ENCODE data around the gene NINL.
"Not testable (repeated sequence)": the region's sequence is repeated elsewhere in the genome, so short reads cannot be mapped to it uniquely, and the experiment has no call there.

Gene NINL

GRCh38 chr20:25532015-25532751 lies 53.1 kb downstream of the NINL start:
- no peak for DNase-seq

- no peak for DNase-seq
Measured at GRCh38 chr20:25529295-25529951, 55.9 kb downstream of the NINL start.

- no peak for DNase-seq
Measured at GRCh38 chr20:25527949-25528348, 57.4 kb downstream of the NINL start.

- no peak for DNase-seq
Measured at GRCh38 chr20:25526446-25526845, 58.9 kb downstream of the NINL start.

- peak; percentile 96 for DNase-seq
Measured at GRCh38 chr20:25525867-25526266, 59.5 kb downstream of the NINL start.

- no peak for DNase-seq
Measured at GRCh38 chr20:25525295-25525694, 60.0 kb downstream of the NINL start.

GRCh38 chr20:25521382-25521781 lies 63.9 kb downstream of the NINL start:
- DNase-seq = no peak

- no peak for DNase-seq
Measured at GRCh38 chr20:25517124-25517523, 68.2 kb downstream of the NINL start.

- DNase-seq = no peak
Measured at GRCh38 chr20:25514747-25515340, 70.5 kb downstream of the NINL start.

- DNase-seq = no peak
Measured at GRCh38 chr20:25514195-25514594, 71.1 kb downstream of the NINL start.

GRCh38 chr20:25512709-25513108 lies 72.6 kb downstream of the NINL start:
- no peak for DNase-seq

GRCh38 chr20:25511183-25511582 lies 74.1 kb downstream of the NINL start:
- no peak for DNase-seq

- no peak for DNase-seq
Measured at GRCh38 chr20:25510721-25511120, 74.6 kb downstream of the NINL start.

- DNase-seq = no peak
Measured at GRCh38 chr20:25510202-25510601, 75.1 kb downstream of the NINL start.

- no peak for DNase-seq
Measured at GRCh38 chr20:25509084-25509483, 76.2 kb downstream of the NINL start.

GRCh38 chr20:25508083-25508770 lies 77.1 kb downstream of the NINL start:
- peak; percentile 93 for DNase-seq

GRCh38 chr20:25507385-25508082 lies 77.8 kb downstream of the NINL start:
- DNase-seq = no peak

GRCh38 chr20:25504366-25505135 lies 80.8 kb downstream of the NINL start:
- DNase-seq = no peak

- DNase-seq = no peak
Measured at GRCh38 chr20:25503936-25504335, 81.4 kb downstream of the NINL start.

- not testable (repeated sequence) for DNase-seq
Measured at GRCh38 chr20:25503051-25503639, 82.2 kb downstream of the NINL start.

GRCh38 chr20:25500880-25501351 lies 84.4 kb downstream of the NINL start:
- no peak for DNase-seq

Data from EL (cell line).